AG09319 (cell line): ENCODE data around the gene SKA2.

Experiments
- DNase-seq: peaks from one replicate; pipeline ENCODE4 v3.0.0-alpha.2; 2010; ENCODE audit warnings: low read depth; ENCODE audit errors: extremely low read depth
- CTCF ChIP-seq: IDR thresholded peaks from 2 replicates; pipeline ENCODE4 v1.5.1; 2011; ENCODE audit warnings: low read depth, mild to moderate bottlenecking, inconsistent platforms, low read length, moderate library complexity

Gene SKA2

GRCh38 chr17:59129814-59130213, 25.2 kb downstream of the SKA2 start:
- no peak for DNase-seq
- no peak for TF ChIP-seq CTCF

- no peak for TF ChIP-seq CTCF
- no peak for DNase-seq
These were observed 28.1 kb downstream of the SKA2 start for GRCh38 chr17:59126809-59127417.

GRCh38 chr17:59124665-59125064, 30.3 kb downstream of the SKA2 start:
- no peak for TF ChIP-seq CTCF
- no peak for DNase-seq

- TF ChIP-seq CTCF, result no peak
- DNase-seq, result no peak
These were observed 33.0 kb downstream of the SKA2 start for GRCh38 chr17:59121901-59122480.

- no peak for DNase-seq
- TF ChIP-seq CTCF, result no peak
These were observed 39.5 kb downstream of the SKA2 start for GRCh38 chr17:59115474-59115873.

GRCh38 chr17:59111539-59111938, 43.4 kb downstream of the SKA2 start:
- TF ChIP-seq CTCF, result no peak
- DNase-seq, result no peak

- DNase-seq, result no peak
- TF ChIP-seq CTCF, result no peak
These were observed 44.0 kb downstream of the SKA2 start for GRCh38 chr17:59110973-59111372.
